Tibial nerve (tissue), 4 donors: ENCODE data around the gene RBM28. TPM values are rescaled to one million over a fixed set of nuclear protein-coding genes. Genes with fewer than 3 reads are reported as not detected.

Experiments used
- DNase-seq, 2 donors: peaks; one replicate each; pipeline ENCODE4 v3.0.0-alpha.2; 2019; ENCODE audit warnings: low spot score in 2 of 2
- H3K27ac ChIP-seq, 4 donors: fragments of 200-600 bp; sonication (generic) in 3 of 4; one replicate each; pipeline ENCODE4 v1.5.1; 2017 to 2019; ENCODE audit warnings: mild to moderate bottlenecking in 1 of 4
- H3K27me3 ChIP-seq, 2 donors: fragments of 200-600 bp; sonication (generic) in 1 of 2; one replicate each; pipeline versions ENCODE4 v1.5.1 to v1.6.0; 2017 to 2019
- H3K36me3 ChIP-seq, 3 donors: fragments of 200-600 bp; sonication (generic); one replicate each; pipeline ENCODE4 v1.5.1; 2018 to 2019
- H3K4me1 ChIP-seq, 4 donors: fragments of 200-600 bp; sonication (generic) in 3 of 4; one replicate each; pipeline ENCODE4 v1.5.1; 2017 to 2019
- H3K4me3 ChIP-seq, 4 donors: fragments of 200-600 bp; sonication (generic) in 3 of 4; one replicate each; pipeline ENCODE4 v1.5.1; 2017 to 2019; ENCODE audit warnings: mild to moderate bottlenecking in 1 of 4, moderate library complexity in 1 of 4
- H3K9me3 ChIP-seq, 4 donors: fragments of 200-600 bp; sonication (generic) in 3 of 4; one replicate each; pipeline ENCODE4 v1.5.1; 2017 to 2019
- CTCF ChIP-seq, 5 experiments: fragments of 200-600 bp in 3 of 5; fragments of 450-650 bp in 2 of 5; sonication (generic) in 3 of 5; IDR thresholded peaks; one replicate each; pipeline ENCODE4 v1.5.1; 2016 to 2019; ENCODE audit warnings: antibody characterized with exemption in 5 of 5, mild to moderate bottlenecking in 3 of 5, moderate library complexity in 2 of 5
- EP300 ChIP-seq, 2 donors: sonication (generic); formaldehyde crosslinking; IDR thresholded peaks; one replicate each; pipeline ENCODE4 v1.6.1; 2017; ENCODE audit warnings: antibody characterized with exemption in 2 of 2, mild to moderate bottlenecking in 1 of 2
- POLR2A ChIP-seq, 2 donors: fragments of 450-650 bp; IDR thresholded peaks; one replicate each; pipeline ENCODE4 v1.6.1; 2017; ENCODE audit warnings: antibody characterized with exemption in 2 of 2, mild to moderate bottlenecking in 2 of 2, moderate library complexity in 2 of 2
- WGBS, 2 donors: methylation state at CpG; one replicate each; pipeline ENCODE4 v1.1.5; 2018; 5-methylcytosine and 5-hydroxymethylcytosine counted together
- total RNA-seq, 4 donors: library from RNA; depleted of rRNA; stranded (reverse); fragments of >200 nt; gene quantifications; one replicate each; pipeline ENCODE4 v1.1.0, GENCODE V29; 2016

The RBM28 gene
- total RNA-seq, 4 donors from 2014 or later = 25.1 to 89.4 (median 51.0) TPM

- TF ChIP-seq EP300 (IDR thresholded peaks at IDR 0.05) = no peak
- TF ChIP-seq CTCF (IDR thresholded peaks at IDR 0.05) = no peak
- no peak for TF ChIP-seq POLR2A (IDR thresholded peaks at IDR 0.05)
- no peak overlapping the region for H3K4me3 ChIP-seq
- H3K27me3 ChIP-seq = no peaks in the 10 kb centered on the region
- no peaks in the 10 kb centered on the region for H3K4me1 ChIP-seq
- H3K9me3 ChIP-seq = no peaks in the 10 kb centered on the region
- no peak for DNase-seq
- no peaks in the 10 kb centered on the region for H3K36me3 ChIP-seq
- 59 to 86% methylated on average over 2 to 3 of the region's 3 CpGs for WGBS, 2 donors
- no peak overlapping the region for H3K27ac ChIP-seq
Observed at GRCh38 chr7:128380483-128381106, 36.9 kb upstream of the RBM28 start.

GRCh38 chr7:128379900-128380479 is 36.3 kb upstream of the RBM28 start:
- no peaks in the 10 kb centered on the region for H3K4me1 ChIP-seq
- no peak overlapping the region for H3K4me3 ChIP-seq
- no peak for DNase-seq
- TF ChIP-seq POLR2A (IDR thresholded peaks at IDR 0.05) (no peak), EP300 (IDR thresholded peaks at IDR 0.05) (no peak), CTCF (IDR thresholded peaks at IDR 0.05) (no peak)
- H3K27ac ChIP-seq = no peak overlapping the region
- WGBS, 2 donors = 76 to 78% methylated on average over 6 of the region's 6 CpGs
- no peaks in the 10 kb centered on the region for H3K36me3 ChIP-seq
- H3K9me3 ChIP-seq = no peaks in the 10 kb centered on the region
- H3K27me3 ChIP-seq = no peaks in the 10 kb centered on the region

- H3K4me3 ChIP-seq = no peak overlapping the region
- TF ChIP-seq CTCF (IDR thresholded peaks at IDR 0.05) (no peak), POLR2A (IDR thresholded peaks at IDR 0.05) (no peak), EP300 (IDR thresholded peaks at IDR 0.05) (no peak)
- 30 to 44% methylated on average over 2 of the region's 2 CpGs for WGBS, 2 donors
- no peak overlapping the region for H3K27ac ChIP-seq
- no peaks in the 10 kb centered on the region for H3K4me1 ChIP-seq
- no peaks in the 10 kb centered on the region for H3K27me3 ChIP-seq
- no peak for DNase-seq
- H3K9me3 ChIP-seq = no peaks in the 10 kb centered on the region
- H3K36me3 ChIP-seq = no peaks in the 10 kb centered on the region
Observed at GRCh38 chr7:128378637-128379036, 34.9 kb upstream of the RBM28 start.

GRCh38 chr7:128376077-128376476 is 32.4 kb upstream of the RBM28 start:
- H3K27ac ChIP-seq = no peak overlapping the region
- WGBS, 2 donors = 91 to 96% methylated on average over 3 of the region's 3 CpGs
- H3K36me3 ChIP-seq = no peaks in the 10 kb centered on the region
- no peak overlapping the region for H3K4me3 ChIP-seq
- H3K9me3 ChIP-seq = no peaks in the 10 kb centered on the region
- H3K27me3 ChIP-seq = no peaks in the 10 kb centered on the region
- no peak for DNase-seq
- TF ChIP-seq EP300 (IDR thresholded peaks at IDR 0.05) = no peak
- no peak for TF ChIP-seq POLR2A (IDR thresholded peaks at IDR 0.05)
- no peaks in the 10 kb centered on the region for H3K4me1 ChIP-seq

GRCh38 chr7:128374041-128374440 is 30.3 kb upstream of the RBM28 start:
- Histone ChIP-seq H3K27me3 (no peaks in the 10 kb centered on the region), H3K4me1 (no peaks in the 10 kb centered on the region), H3K36me3 (no peaks in the 10 kb centered on the region), H3K4me3 (no peak overlapping the region), H3K27ac (no peak overlapping the region), H3K9me3 (no peaks in the 10 kb centered on the region)
- TF ChIP-seq EP300 (IDR thresholded peaks at IDR 0.05) = no peak
- no peak for TF ChIP-seq CTCF (IDR thresholded peaks at IDR 0.05)
- TF ChIP-seq POLR2A (IDR thresholded peaks at IDR 0.05) = no peak
- DNase-seq = no peak
- 54 to 56% methylated on average over 1 of the region's 1 CpG for WGBS, 2 donors
